Naive thymus-derived CD4-positive, alpha-beta T cell (primary cell): Measurements from ENCODE around the gene RASAL2. TPM values are rescaled to one million over a fixed set of nuclear protein-coding genes. Genes with fewer than 3 reads are reported as not detected.

ENCODE experiments used
- ATAC-seq: fragments of 150-1000 bp; cut with Tn5 transposase; 2 replicates; pipeline ENCODE4 v1.10.0; 2021; ENCODE audit warnings: mild to moderate bottlenecking, moderate library complexity
- CTCF ChIA-PET: fragments of 350-600 bp; sonication (Branson Sonifier 250); formaldehyde crosslinking; loops from one replicate; lab custom pipeline; 2021; ENCODE audit warnings: antibody characterized with exemption; lab: Charles Lee
- POLR2A ChIA-PET: fragments of 350-600 bp; sonication (Branson Sonifier 250); formaldehyde crosslinking; loops from one replicate; lab custom pipeline; 2021; ENCODE audit warnings: antibody characterized with exemption, inconsistent platforms; lab: Charles Lee
- DNase-seq, 9 donors: peaks; one replicate each; pipeline versions ENCODE4 v3.0.0 to v3.0.0-alpha.2; 2020 to 2022; ENCODE audit warnings: mixed read lengths in 1 of 9
- H3K27ac ChIP-seq: one replicate; pipeline ENCODE4 v1.7.0; 2013; ENCODE audit warnings: mild to moderate bottlenecking, low read depth, low read length, moderate library complexity
- H3K27me3 ChIP-seq, 2 donors: one replicate each; pipeline ENCODE4 v1.7.0; 2013; ENCODE audit warnings: low read length in 2 of 2, mild to moderate bottlenecking in 2 of 2, moderate library complexity in 2 of 2; ENCODE audit not compliant: control insufficient read depth in 2 of 2, insufficient read depth in 2 of 2
- H3K36me3 ChIP-seq, 3 experiments: 1 replicate in 2 of 3; 2 replicates in 1 of 3; pipeline ENCODE4 v1.7.0; 2013; ENCODE audit warnings: low read length in 3 of 3, mild to moderate bottlenecking in 3 of 3, moderate library complexity in 1 of 3; ENCODE audit not compliant: insufficient read depth in 3 of 3, control insufficient read depth in 2 of 3
- H3K4me1 ChIP-seq, 2 donors: one replicate each; pipeline ENCODE4 v1.7.0; 2013; ENCODE audit warnings: low read length in 2 of 2, mild to moderate bottlenecking in 2 of 2, moderate library complexity in 1 of 2; ENCODE audit not compliant: control insufficient read depth in 2 of 2, insufficient read depth in 2 of 2
- H3K4me3 ChIP-seq: 2 replicates; pipeline ENCODE4 v1.7.0; 2013; ENCODE audit warnings: mild to moderate bottlenecking, low read length
- H3K9me3 ChIP-seq, 3 experiments: 1 replicate in 2 of 3; 2 replicates in 1 of 3; pipeline ENCODE4 v1.7.0; 2013; ENCODE audit warnings: low read length in 3 of 3; ENCODE audit not compliant: control insufficient read depth in 2 of 3
- H3K27ac Mint-ChIP-seq, 9 donors: one replicate each; pipeline ENCODE4 v1.8.0; 2020 to 2022; ENCODE audit warnings: mixed read lengths in 9 of 9, mild to moderate bottlenecking in 8 of 9, moderate library complexity in 5 of 9, inconsistent platforms in 2 of 9
- H3K27me3 Mint-ChIP-seq, 5 donors: one replicate each; pipeline ENCODE4 v1.8.0; 2021 to 2022; ENCODE audit warnings: mixed read lengths in 5 of 5, mild to moderate bottlenecking in 1 of 5
- H3K36me3 Mint-ChIP-seq, 5 donors: one replicate each; pipeline ENCODE4 v1.8.0; 2020 to 2022; ENCODE audit warnings: mixed read lengths in 5 of 5, mild to moderate bottlenecking in 3 of 5, inconsistent platforms in 1 of 5
- H3K4me1 Mint-ChIP-seq, 7 donors: one replicate each; pipeline ENCODE4 v1.8.0; 2020 to 2022; ENCODE audit warnings: mixed read lengths in 7 of 7, mild to moderate bottlenecking in 3 of 7, inconsistent platforms in 1 of 7
- H3K4me3 Mint-ChIP-seq, 10 donors: one replicate each; pipeline ENCODE4 v1.8.0; 2020 to 2022; ENCODE audit warnings: mild to moderate bottlenecking in 10 of 10, mixed read lengths in 10 of 10, moderate library complexity in 6 of 10, inconsistent platforms in 2 of 10
- H3K9me3 Mint-ChIP-seq, 11 donors: one replicate each; pipeline ENCODE4 v1.8.0; 2020 to 2022; ENCODE audit warnings: mixed read lengths in 11 of 11, mild to moderate bottlenecking in 4 of 11, inconsistent platforms in 1 of 11, moderate library complexity in 1 of 11
- intact Hi-C, 2 donors: fragments of 100-400 bp; cut with micrococcal nuclease; formaldehyde crosslinking; loops; one replicate each; pipeline ENCODE4 v1.15.1; 2023
- polyA plus RNA-seq, 2 donors: library from polyadenylated mRNA; unstranded; fragments of 300-500 nt; fragmentation: Illumina TruSeq; gene quantifications; one replicate each; pipeline ENCODE4 v1.2.3, GENCODE V29; 2021
- total RNA-seq, 6 experiments: library from RNA in 5 of 6; stranded (reverse) in 5 of 6; gene quantifications; 1 replicate in 5 of 6; 2 replicates in 1 of 6; pipeline ENCODE4 v1.2.3 and lab custom pipeline; 2021 to 2026

The RASAL2 gene
- total and polyA plus RNA-seq, 7 experiments from 2014 or later: 0.11 to 0.69 (median 0.15) TPM; not detected in 3

GRCh38 chr1:178494569-178494971 is 400.7 kb downstream of the RASAL2 start:
- intact Hi-C loops: no loop called here
- CTCF ChIA-PET: interaction anchor here (1.3 kb wide), 1 partner anchor 11 kb away, joined by 4 read pairs; no protein-coding TSS in a partner anchor
- no peaks in the 10 kb centered on the region for H3K36me3 ChIP-seq
- Mint-ChIP-seq H3K4me1 (no peaks in the 10 kb centered on the region), H3K27me3 (no peaks in the 10 kb centered on the region), H3K36me3 (no peaks in the 10 kb centered on the region), H3K27ac (no peak overlapping the region), H3K4me3 (no peak overlapping the region), H3K9me3 (no peaks in the 10 kb centered on the region)
- POLR2A ChIA-PET: no interaction called here
- ATAC-seq (no peak), DNase-seq (no peak)
- H3K9me3 ChIP-seq: no peaks in the 10 kb centered on the region
- no peak overlapping the region for H3K4me3 ChIP-seq
- H3K4me1 ChIP-seq: no peaks in the 10 kb centered on the region
- no peak overlapping the region for H3K27ac ChIP-seq
- no peaks in the 10 kb centered on the region for H3K27me3 ChIP-seq

- Histone ChIP-seq H3K27ac (no peak overlapping the region), H3K36me3 (no peaks in the 10 kb centered on the region), H3K27me3 (no peaks in the 10 kb centered on the region), H3K4me1 (no peaks in the 10 kb centered on the region), H3K4me3 (no peak overlapping the region), H3K9me3 (no peaks in the 10 kb centered on the region)
- ChIA-PET POLR2A (no interaction called here), CTCF (no interaction called here)
- Mint-ChIP-seq H3K27ac (peak overlapping the region in 1 of 9 donors; percentile 68), H3K9me3 (no peaks in the 10 kb centered on the region), H3K36me3 (no peaks in the 10 kb centered on the region), H3K4me1 (no peaks in the 10 kb centered on the region), H3K27me3 (no peaks in the 10 kb centered on the region), H3K4me3 (no peak overlapping the region)
- intact Hi-C loops: no loop called here
- ATAC-seq (no peak), DNase-seq (no peak)
These were observed 401.3 kb downstream of the RASAL2 start for GRCh38 chr1:178495158-178495557.

- Mint-ChIP-seq H3K4me3 (no peak overlapping the region), H3K4me1 (no peaks in the 10 kb centered on the region), H3K27ac (no peak overlapping the region), H3K9me3 (no peaks in the 10 kb centered on the region), H3K27me3 (no peaks in the 10 kb centered on the region), H3K36me3 (no peaks in the 10 kb centered on the region)
- ChIA-PET CTCF (no interaction called here), POLR2A (no interaction called here)
- H3K36me3 ChIP-seq: no peaks in the 10 kb centered on the region
- ATAC-seq: no peak
- H3K9me3 ChIP-seq: no peaks in the 10 kb centered on the region
- H3K4me3 ChIP-seq: no peak overlapping the region
- H3K27ac ChIP-seq: no peak overlapping the region
- no peaks in the 10 kb centered on the region for H3K4me1 ChIP-seq
- no peaks in the 10 kb centered on the region for H3K27me3 ChIP-seq
- intact Hi-C loops: no loop called here
- no peak for DNase-seq
These were observed 402.0 kb downstream of the RASAL2 start for GRCh38 chr1:178495741-178496409.

GRCh38 chr1:178496410-178497135 is 402.7 kb downstream of the RASAL2 start, which contains the start of gene CLEC20A:
Gene CLEC20A, minus strand, starts transcription at chr1:178496964. Its CDS starts 25 bp downstream, at chr1:178496939.
- no peaks in the 10 kb centered on the region for H3K9me3 Mint-ChIP-seq
- ATAC-seq: no peak
- H3K4me3 Mint-ChIP-seq: no peak within 1 kb of the TSS
- H3K4me1 ChIP-seq: no peaks in the 10 kb centered on the region
- H3K27me3 ChIP-seq: no peaks in the 10 kb centered on the region
- H3K9me3 ChIP-seq: no peaks in the 10 kb centered on the region
- no peaks in the 10 kb centered on the region for H3K36me3 Mint-ChIP-seq
- no peak within 1 kb of the TSS for H3K4me3 ChIP-seq
- ChIA-PET POLR2A (no interaction called here), CTCF (no interaction called here)
- no peak within 1 kb of the TSS for H3K27ac Mint-ChIP-seq
- H3K27me3 Mint-ChIP-seq: no peaks in the 10 kb centered on the region
- DNase-seq: no peak
- H3K36me3 ChIP-seq: no peaks in the 10 kb centered on the region
- intact Hi-C loops: no loop called here
- H3K27ac ChIP-seq: no peak within 1 kb of the TSS
- H3K4me1 Mint-ChIP-seq: no peaks in the 10 kb centered on the region

GRCh38 chr1:178497903-178498478 is 404.1 kb downstream of the RASAL2 start:
- H3K4me3 Mint-ChIP-seq: no peak overlapping the region
- ATAC-seq (no peak), DNase-seq (no peak)
- H3K36me3 ChIP-seq: no peaks in the 10 kb centered on the region
- H3K27me3 ChIP-seq: no peaks in the 10 kb centered on the region
- intact Hi-C loops: no loop called here
- CTCF ChIA-PET: interaction anchor here (0.7 kb wide), 1 partner anchor 11 kb away, joined by 3 read pairs; no protein-coding TSS in a partner anchor
- H3K9me3 ChIP-seq: no peaks in the 10 kb centered on the region
- no peaks in the 10 kb centered on the region for H3K36me3 Mint-ChIP-seq
- no peak overlapping the region for H3K27ac ChIP-seq
- peaks cover 0 to 4% (median 0%) of the 10 kb centered on the region in 5 donors for H3K27me3 Mint-ChIP-seq
- POLR2A ChIA-PET: no interaction called here
- no peak overlapping the region for H3K4me3 ChIP-seq
- H3K27ac Mint-ChIP-seq: no peak overlapping the region
- H3K9me3 Mint-ChIP-seq: no peaks in the 10 kb centered on the region
- H3K4me1 ChIP-seq: no peaks in the 10 kb centered on the region
- no peaks in the 10 kb centered on the region for H3K4me1 Mint-ChIP-seq

GRCh38 chr1:178498896-178499675 is 405.2 kb downstream of the RASAL2 start:
- H3K9me3 ChIP-seq: no peaks in the 10 kb centered on the region
- H3K4me1 ChIP-seq: no peaks in the 10 kb centered on the region
- no peaks in the 10 kb centered on the region for H3K36me3 ChIP-seq
- ATAC-seq (no peak), DNase-seq (no peak)
- intact Hi-C loops: no loop called here
- H3K36me3 Mint-ChIP-seq: no peaks in the 10 kb centered on the region
- H3K27ac Mint-ChIP-seq: no peak overlapping the region
- no peak overlapping the region for H3K27ac ChIP-seq
- no peaks in the 10 kb centered on the region for H3K9me3 Mint-ChIP-seq
- ChIA-PET CTCF (no interaction called here), POLR2A (no interaction called here)
- no peak overlapping the region for H3K4me3 Mint-ChIP-seq
- H3K4me1 Mint-ChIP-seq: no peaks in the 10 kb centered on the region
- no peaks in the 10 kb centered on the region for H3K27me3 ChIP-seq
- H3K27me3 Mint-ChIP-seq: peaks cover 0 to 6% (median 4%) of the 10 kb centered on the region in 5 donors
- no peak overlapping the region for H3K4me3 ChIP-seq
